Motor neuron (in vitro differentiated cells): Measurements from ENCODE around the gene DMRTB1. TPM values are rescaled to one million over a fixed set of nuclear protein-coding genes. Genes with fewer than 3 reads are reported as not detected.
"Not testable (repeated sequence)": the region's sequence is repeated elsewhere in the genome, so short reads cannot be mapped to it uniquely, and the experiment has no call there.

Source experiments
- ATAC-seq, 8 experiments: fragments of 200-7000 bp; cut with Tn5 transposase; replicated peaks in 6 of 8; 2 replicates each; pipeline ENCODE4 v1.8.0; 2021; ENCODE audit warnings: mild to moderate bottlenecking in 8 of 8, moderate library complexity in 8 of 8
- H3K27ac ChIP-seq, 2 donors: fragments of 250-450 bp; sonication (Bioruptor Pico); 2 replicates each; pipeline ENCODE4 v1.9.0; 2021; ENCODE audit warnings: antibody characterized with exemption in 2 of 2, mild to moderate bottlenecking in 2 of 2, moderate library complexity in 1 of 2
- H3K4me1 ChIP-seq, 2 donors: fragments of 250-450 bp; sonication (Bioruptor Pico); replicated peaks in 1 of 2; 2 replicates each; pipeline ENCODE4 v1.6.1; 2021; ENCODE audit warnings: antibody characterized with exemption in 2 of 2, mild to moderate bottlenecking in 2 of 2, moderate library complexity in 1 of 2
- H3K4me3 ChIP-seq, 5 donors: fragments of 250-450 bp; sonication (Bioruptor Pico); 2 replicates each; pipeline ENCODE4 v1.9.0; 2021; ENCODE audit warnings: antibody characterized with exemption in 5 of 5, mild to moderate bottlenecking in 5 of 5, moderate library complexity in 4 of 5
- WGBS, 10 experiments: fragments of 450-650 bp; shearing (Covaris generic); methylation state at CpG; one replicate each; pipeline ENCODE4 v1.0.0; 2022; 5-methylcytosine and 5-hydroxymethylcytosine counted together
- in situ Hi-C, 9 experiments: fragments of 400-800 bp; cut with MboI; loops; one replicate each; pipeline ENCODE4 v1.15.0; 2021; ENCODE audit warnings: low sequenced_read_pairs in 9 of 9, low pct_unique_long_range_greater_than_20kb in 2 of 9; ENCODE audit not compliant: unreplicated experiment in 9 of 9
- total RNA-seq, 8 experiments: library from RNA; unstranded; fragments of 300-600 nt; gene quantifications; 2 replicates each; pipeline versions ENCODE4 v1.2.3 to v1.2.4, GENCODE V29; 2022

The DMRTB1 gene
- total RNA-seq, 8 experiments from 2014 or later, result 0.11 to 1.7 (median 0.34) TPM; not detected in 4

DNA sequence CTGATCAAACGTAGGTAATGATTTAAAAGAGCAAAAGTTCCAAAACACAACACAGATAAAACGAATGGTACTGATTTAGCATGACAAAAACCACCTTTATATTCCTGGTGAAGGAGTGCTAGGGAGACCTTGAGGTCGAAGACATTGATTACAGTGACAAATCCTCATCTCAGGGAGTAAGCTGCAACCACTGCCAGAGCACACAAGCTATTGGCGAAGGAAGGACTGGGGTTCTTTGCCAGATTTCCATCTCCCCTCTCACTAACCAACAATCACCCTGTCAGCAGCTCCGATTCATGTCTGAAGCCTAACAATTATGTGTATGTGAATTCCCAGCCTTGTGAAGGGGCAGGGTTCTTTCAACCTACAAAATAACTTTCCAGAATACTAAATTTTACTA is 40.2 kb upstream of the DMRTB1 start:
- ATAC-seq, result peak in 2 of 8 experiments; percentile 8 to 20
- 0 to 71% (median 22%) methylated on average over 1 to 5 of the region's 5 CpGs; no CpG with 5 or more reads in 1 of the 10 experiments for WGBS, 10 experiments
- H3K4me1 ChIP-seq, result peaks cover 33 to 35% of the 10 kb centered on the region in 2 donors

DNA sequence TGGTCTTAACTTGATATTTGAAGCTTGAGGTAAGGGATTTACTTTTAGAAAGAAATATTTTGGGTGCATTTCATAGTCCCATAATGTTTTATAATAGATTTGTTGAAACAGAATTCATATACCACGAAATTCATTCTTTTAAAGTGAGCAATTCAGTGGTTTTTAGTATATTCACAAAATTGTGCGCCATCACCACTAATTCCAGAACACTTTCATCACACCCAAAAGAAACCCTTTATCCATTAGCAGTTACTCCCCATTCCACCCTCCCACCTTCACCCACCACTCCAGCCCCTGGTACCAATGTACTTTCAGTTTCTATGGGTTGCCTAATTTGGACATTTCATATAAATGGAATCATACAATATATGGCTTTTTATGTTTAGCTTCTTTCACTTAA is 38.9 kb upstream of the DMRTB1 start:
- ATAC-seq, result no peak
- Histone ChIP-seq H3K4me3 (no peak overlapping the region), H3K4me1 (peaks cover 33 to 35% of the 10 kb centered on the region in 2 donors), H3K27ac (no peak overlapping the region)
- WGBS, 10 experiments, result 38 to 100% (median 89%) methylated on average over 1 to 2 of the region's 2 CpGs; no CpG with 5 or more reads in 2 of the 10 experiments
- in situ Hi-C loops, result no loop called here

More for the DNA sequence above, 40.2 kb upstream of the DMRTB1 start:
- H3K27ac ChIP-seq, result no peak overlapping the region
- in situ Hi-C loops, result no loop called here
- no peak overlapping the region for H3K4me3 ChIP-seq

DNA sequence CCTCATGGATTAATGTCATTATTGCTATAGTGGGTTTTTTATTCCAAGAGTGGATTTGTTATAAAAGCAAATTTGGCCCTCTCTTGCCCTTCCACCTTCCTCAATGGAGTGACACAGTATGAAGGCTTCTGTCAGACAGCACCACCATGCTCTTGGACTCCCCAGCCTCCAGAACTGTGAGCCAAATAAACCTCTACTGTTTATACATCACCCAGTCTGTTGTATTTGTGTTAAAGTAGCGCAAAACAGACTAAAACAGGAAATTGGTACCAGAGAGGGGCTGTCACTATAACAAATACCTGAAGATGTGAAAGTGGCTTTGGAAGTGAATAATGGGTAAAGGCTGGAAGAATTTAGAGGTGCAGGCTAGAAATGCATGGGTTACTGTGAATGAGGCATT is 38.0 kb upstream of the DMRTB1 start:
- Histone ChIP-seq H3K4me1 (peaks cover 31 to 32% of the 10 kb centered on the region in 2 donors), H3K27ac (no peak overlapping the region), H3K4me3 (no peak overlapping the region)
- WGBS, 10 experiments, result 80 to 100% (median 100%) methylated on average over 1 of the region's 1 CpG; no CpG with 5 or more reads in 3 of the 10 experiments
- in situ Hi-C loops, result no loop called here
- ATAC-seq, result no peak

- Histone ChIP-seq H3K4me3 (no peak overlapping the region), H3K4me1 (peaks cover 13 to 23% of the 10 kb centered on the region in 2 donors), H3K27ac (no peak overlapping the region)
- in situ Hi-C loops, result no loop called here
- WGBS, 10 experiments, result 0 to 55% (median 40%) methylated on average over 1 to 5 of the region's 5 CpGs
- peak in 6 of 8 experiments; percentile 23 to 90 (median 56) for ATAC-seq
Observed at GRCh38 chr1:53430261-53430660, 28.9 kb upstream of the DMRTB1 start.

DNA sequence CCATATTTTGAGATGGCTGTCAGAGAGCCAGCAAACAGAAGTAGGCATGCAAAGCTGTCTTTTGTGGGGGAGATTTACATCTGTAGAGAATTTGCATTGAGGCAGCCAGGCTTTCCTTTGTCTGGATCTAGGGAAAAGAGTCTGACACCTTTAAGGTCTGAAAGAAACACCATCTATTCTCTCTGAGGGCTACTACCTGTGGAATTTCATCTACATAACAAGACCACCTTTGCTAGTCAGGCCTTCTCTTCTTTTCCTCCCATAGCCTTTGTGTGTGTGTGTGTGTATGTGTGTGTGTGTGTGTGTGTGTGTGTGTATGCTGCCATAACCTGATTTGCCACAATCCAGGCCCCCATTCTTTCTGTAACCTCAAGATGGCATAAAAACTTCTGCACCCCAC is 28.4 kb upstream of the DMRTB1 start:
- ATAC-seq, result peak in 2 of 8 experiments; percentile 19 to 42
- peaks cover 13 to 23% of the 10 kb centered on the region in 2 donors for H3K4me1 ChIP-seq
- in situ Hi-C loops, result no loop called here
- H3K4me3 ChIP-seq, result no peak overlapping the region
- H3K27ac ChIP-seq, result no peak overlapping the region

DNA sequence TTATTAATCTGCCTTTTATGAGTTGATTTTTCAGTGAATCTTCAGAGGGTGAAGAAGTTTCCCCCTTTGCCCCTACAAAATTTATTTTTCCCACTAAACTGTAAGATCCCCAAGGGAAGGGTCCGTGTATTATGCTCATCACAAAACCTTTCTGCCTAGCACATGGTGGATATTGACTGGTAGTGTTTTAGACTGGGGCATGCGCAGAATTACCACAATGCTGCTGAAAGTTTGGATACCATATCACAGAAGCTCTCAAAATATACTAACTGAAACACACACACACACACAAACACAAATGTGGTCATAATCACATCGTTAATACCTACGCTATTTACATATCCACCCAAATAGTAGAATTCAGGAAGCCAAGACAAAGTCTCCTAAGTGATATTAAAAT is 28.0 kb upstream of the DMRTB1 start:
- WGBS, 10 experiments, result 0 to 85% (median 68%) methylated on average over 1 to 4 of the region's 4 CpGs; no CpG with 5 or more reads in 1 of the 10 experiments
- no peak for ATAC-seq
- in situ Hi-C loops, result no loop called here
- H3K27ac ChIP-seq, result no peak overlapping the region
- H3K4me1 ChIP-seq, result peaks cover 13 to 23% of the 10 kb centered on the region in 2 donors
- H3K4me3 ChIP-seq, result no peak overlapping the region

- no peak for ATAC-seq
- in situ Hi-C loops, result no loop called here
- Histone ChIP-seq H3K27ac (no peak overlapping the region), H3K4me3 (no peak overlapping the region), H3K4me1 (peaks cover 13 to 23% of the 10 kb centered on the region in 2 donors)
- 32 to 100% (median 66%) methylated on average over 1 to 5 of the region's 5 CpGs for WGBS, 10 experiments
Observed at GRCh38 chr1:53431805-53432565, 27.2 kb upstream of the DMRTB1 start.

DNA sequence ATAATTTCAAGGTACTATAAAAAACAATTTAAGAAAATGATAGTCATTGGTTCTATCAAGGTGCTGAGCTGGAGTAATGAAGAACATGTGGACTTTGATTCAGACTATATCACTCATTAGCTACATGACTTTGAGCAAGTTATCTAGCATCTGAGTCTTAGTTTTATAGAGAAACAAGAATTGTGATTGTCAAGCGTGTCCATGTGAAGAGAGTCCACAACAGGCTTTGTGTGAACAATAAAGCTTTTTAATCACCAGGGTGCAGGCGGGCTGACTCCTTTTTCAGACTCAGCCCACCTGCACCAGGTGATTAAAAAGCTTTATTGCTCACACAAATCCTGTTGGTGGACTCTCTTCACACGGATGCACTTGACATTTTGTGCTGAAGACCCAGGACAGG is 26.6 kb upstream of the DMRTB1 start:
- ATAC-seq, result no peak
- in situ Hi-C loops, result no loop called here
- 28 to 100% (median 97%) methylated on average over 1 to 3 of the region's 3 CpGs; no CpG with 5 or more reads in 4 of the 10 experiments for WGBS, 10 experiments
- Histone ChIP-seq H3K4me3 (no peak overlapping the region), H3K4me1 (peaks cover 13 to 23% of the 10 kb centered on the region in 2 donors), H3K27ac (no peak overlapping the region)

DNA sequence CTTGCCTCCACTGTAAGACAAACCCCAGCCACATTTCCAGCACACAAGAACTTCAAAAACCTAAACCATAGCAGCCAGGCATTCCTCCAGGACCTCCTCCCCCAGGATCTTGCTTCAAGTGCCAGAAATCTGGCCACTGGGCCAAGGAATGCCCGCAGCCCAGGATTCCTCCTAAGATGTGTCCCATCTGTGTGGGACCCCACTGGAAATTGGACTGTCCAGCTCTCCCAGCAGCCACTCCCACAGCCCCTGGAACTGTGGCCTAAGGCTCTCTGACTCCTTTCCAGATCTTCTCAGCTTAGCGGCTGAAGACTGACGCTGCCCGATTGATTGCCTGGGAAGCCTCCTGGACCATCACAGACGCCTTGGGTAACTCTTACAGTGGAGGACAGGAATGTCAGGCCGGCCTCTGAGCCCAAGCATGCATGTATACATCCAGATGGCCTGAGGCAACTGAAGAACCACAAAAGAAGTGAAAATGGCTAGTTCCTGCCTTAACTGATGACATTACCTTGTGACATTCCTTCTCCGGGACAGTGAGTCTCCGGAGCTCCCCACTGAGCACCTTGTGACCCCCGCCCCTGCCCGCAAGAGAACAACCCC is 24.7 kb upstream of the DMRTB1 start:
- peaks cover 13 to 16% of the 10 kb centered on the region in 2 donors for H3K4me1 ChIP-seq
- WGBS, 10 experiments, result 42 to 100% (median 89%) methylated on average over 1 to 10 of the region's 10 CpGs; no CpG with 5 or more reads in 4 of the 10 experiments
- ATAC-seq, H3K27ac ChIP-seq, H3K4me3 ChIP-seq, in situ Hi-C loops: not testable (repeated sequence)

DNA sequence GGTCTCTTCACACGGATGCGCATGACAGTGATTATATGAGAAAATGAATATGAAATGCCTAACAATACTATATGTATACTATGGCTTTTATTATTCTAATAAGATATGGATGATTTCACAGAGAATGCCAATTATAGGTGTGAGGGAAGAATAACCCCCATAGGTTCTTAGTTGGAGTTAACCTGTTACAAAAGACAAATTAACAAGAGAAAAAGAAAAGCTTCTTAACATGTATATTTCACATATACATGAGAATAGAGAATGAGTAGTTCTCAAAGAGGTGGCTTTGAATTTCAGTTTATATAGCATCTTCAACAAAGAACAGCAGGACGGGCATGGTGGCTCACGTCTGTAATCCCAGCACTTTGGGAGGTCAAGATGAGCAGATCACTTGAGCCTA is 24.0 kb upstream of the DMRTB1 start:
- in situ Hi-C loops, result no loop called here
- ATAC-seq, result peak in 2 of 8 experiments; percentile 8 to 20
- 40 to 83% (median 57%) methylated on average over 1 to 4 of the region's 4 CpGs; no CpG with 5 or more reads in 2 of the 10 experiments for WGBS, 10 experiments
- H3K4me1 ChIP-seq, result peaks cover 12 to 13% of the 10 kb centered on the region in 2 donors
- H3K27ac ChIP-seq, result no peak overlapping the region
- H3K4me3 ChIP-seq, result no peak overlapping the region

- in situ Hi-C loops, result no loop called here
- 84 to 98% (median 96%) methylated on average over 5 to 59 of the region's 79 CpGs; no CpG with 5 or more reads in 3 of the 10 experiments for WGBS, 10 experiments
- Histone ChIP-seq H3K4me3 (no peak overlapping the region), H3K27ac (no peak overlapping the region), H3K4me1 (peaks cover 11 to 15% of the 10 kb centered on the region in 2 donors)
- ATAC-seq, result no peak
Observed at GRCh38 chr1:53438427-53439336, 20.5 kb upstream of the DMRTB1 start.

- in situ Hi-C loops, result no loop called here
- H3K4me1 ChIP-seq, result peaks cover 11 to 15% of the 10 kb centered on the region in 2 donors
- no peak overlapping the region for H3K4me3 ChIP-seq
- ATAC-seq, result peak in 2 of 8 experiments; percentile 8 to 9
- H3K27ac ChIP-seq, result no peak overlapping the region
- 76 to 100% (median 93%) methylated on average over 1 to 19 of the region's 58 CpGs; no CpG with 5 or more reads in 3 of the 10 experiments for WGBS, 10 experiments
Observed at GRCh38 chr1:53439337-53440207, 19.6 kb upstream of the DMRTB1 start.
